22Rv1 (cell line): ENCODE results near the gene MICB.

ENCODE experiments used
- ZFX ChIP-seq: fragments of 450-650 bp; IDR thresholded peaks from 2 replicates; pipeline ENCODE4 v1.6.1; 2017; ENCODE audit warnings: antibody characterized with exemption, borderline replicate concordance
- TF ChIP-seq, protein P1 (sequence below): fragments of 450-650 bp; IDR thresholded peaks from 2 replicates; pipeline ENCODE4 v1.5.1; 2017; ENCODE audit warnings: mild to moderate bottlenecking

DNA sequence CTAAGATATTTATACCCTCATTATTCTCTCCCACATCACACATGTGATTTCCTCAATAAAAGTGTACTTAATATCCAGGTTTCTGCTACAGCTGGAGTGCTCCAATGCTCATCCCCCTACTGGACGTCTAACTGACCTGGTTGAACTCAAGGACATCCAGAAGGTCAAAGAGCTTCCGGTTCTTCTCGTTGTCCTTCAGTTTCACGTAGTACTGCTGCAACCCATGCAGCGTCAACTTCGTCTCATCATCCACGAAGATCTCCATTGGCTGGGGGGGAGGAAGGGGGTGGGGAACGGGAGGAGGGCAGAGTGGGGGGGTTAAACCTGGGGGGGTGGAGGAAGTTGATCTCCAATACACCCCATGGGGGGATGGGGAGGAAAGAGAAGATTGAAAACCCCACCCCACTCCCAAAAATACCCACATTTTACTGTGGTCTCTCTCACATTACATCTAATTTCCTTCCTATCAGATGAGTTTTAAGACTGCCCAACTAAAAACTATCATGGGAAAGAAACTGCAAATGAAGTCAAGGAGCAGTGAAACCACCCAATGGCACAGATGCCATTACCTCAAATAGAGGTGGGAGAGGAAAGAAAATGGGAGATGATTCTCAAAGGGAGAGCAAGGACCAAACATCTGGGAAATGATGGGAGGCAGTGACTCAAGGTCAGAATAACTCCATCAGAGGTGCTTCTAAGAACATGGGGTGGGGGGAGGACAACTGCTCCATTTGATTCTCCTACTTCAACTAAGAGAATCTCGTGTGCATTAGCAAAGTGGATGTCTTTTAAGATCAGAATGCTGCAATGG lies 34.9 kb downstream of the MICB start:
- TF ChIP-seq, protein P1, sequence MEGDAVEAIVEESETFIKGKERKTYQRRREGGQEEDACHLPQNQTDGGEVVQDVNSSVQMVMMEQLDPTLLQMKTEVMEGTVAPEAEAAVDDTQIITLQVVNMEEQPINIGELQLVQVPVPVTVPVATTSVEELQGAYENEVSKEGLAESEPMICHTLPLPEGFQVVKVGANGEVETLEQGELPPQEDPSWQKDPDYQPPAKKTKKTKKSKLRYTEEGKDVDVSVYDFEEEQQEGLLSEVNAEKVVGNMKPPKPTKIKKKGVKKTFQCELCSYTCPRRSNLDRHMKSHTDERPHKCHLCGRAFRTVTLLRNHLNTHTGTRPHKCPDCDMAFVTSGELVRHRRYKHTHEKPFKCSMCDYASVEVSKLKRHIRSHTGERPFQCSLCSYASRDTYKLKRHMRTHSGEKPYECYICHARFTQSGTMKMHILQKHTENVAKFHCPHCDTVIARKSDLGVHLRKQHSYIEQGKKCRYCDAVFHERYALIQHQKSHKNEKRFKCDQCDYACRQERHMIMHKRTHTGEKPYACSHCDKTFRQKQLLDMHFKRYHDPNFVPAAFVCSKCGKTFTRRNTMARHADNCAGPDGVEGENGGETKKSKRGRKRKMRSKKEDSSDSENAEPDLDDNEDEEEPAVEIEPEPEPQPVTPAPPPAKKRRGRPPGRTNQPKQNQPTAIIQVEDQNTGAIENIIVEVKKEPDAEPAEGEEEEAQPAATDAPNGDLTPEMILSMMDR = no peak
- no peak for TF ChIP-seq ZFX
